Inflammatory macrophage treated with lipopolysaccharide for 4 hours (primary cell): Measurements from ENCODE around the gene RAB3B.
"Not testable (repeated sequence)": the region's sequence is repeated elsewhere in the genome, so short reads cannot be mapped to it uniquely, and the experiment has no call there.

Experiments used
- DNase-seq: peaks from one replicate; pipeline ENCODE4 v3.0.0-alpha.2; 2020

The RAB3B gene

DNA sequence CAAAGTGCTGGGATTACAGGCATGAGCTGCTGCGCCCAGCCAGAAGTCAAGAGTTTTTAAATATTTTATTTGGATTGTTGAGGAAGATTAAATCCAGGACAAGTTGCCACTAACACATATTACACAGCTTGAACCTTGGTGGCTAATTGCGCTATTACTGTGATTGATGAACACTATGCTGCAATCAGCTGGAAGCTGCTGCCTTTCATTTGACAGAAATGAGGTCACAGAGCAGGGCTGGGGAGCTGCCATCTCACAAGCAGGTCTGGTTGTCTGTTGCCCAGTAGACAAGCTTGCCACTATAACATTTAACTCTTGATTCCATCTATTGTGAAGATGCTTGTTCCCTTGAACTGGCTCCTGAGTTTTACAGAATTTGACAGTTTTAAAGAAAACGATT is 74.5 kb downstream of the RAB3B start:
- no peak for DNase-seq

DNA sequence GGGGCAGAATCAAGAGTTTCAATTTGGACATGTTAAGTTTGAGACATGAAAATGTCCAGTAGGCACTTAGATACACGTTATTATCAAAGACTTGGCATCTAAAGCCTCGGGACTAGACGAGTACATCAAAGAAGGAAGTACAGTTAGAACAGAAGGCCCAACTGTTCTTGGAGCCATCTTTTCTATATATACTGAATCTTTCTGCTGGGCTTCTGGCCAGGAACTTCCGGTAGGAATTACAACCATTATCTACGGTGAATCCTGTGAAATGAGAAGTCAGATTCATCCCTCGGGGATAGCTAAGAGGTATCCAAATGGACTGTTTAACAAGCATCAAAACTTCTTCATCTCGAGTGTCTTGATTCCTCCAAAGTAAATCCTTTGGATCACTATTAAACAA is 77.6 kb downstream of the RAB3B start:
- no peak for DNase-seq

DNA sequence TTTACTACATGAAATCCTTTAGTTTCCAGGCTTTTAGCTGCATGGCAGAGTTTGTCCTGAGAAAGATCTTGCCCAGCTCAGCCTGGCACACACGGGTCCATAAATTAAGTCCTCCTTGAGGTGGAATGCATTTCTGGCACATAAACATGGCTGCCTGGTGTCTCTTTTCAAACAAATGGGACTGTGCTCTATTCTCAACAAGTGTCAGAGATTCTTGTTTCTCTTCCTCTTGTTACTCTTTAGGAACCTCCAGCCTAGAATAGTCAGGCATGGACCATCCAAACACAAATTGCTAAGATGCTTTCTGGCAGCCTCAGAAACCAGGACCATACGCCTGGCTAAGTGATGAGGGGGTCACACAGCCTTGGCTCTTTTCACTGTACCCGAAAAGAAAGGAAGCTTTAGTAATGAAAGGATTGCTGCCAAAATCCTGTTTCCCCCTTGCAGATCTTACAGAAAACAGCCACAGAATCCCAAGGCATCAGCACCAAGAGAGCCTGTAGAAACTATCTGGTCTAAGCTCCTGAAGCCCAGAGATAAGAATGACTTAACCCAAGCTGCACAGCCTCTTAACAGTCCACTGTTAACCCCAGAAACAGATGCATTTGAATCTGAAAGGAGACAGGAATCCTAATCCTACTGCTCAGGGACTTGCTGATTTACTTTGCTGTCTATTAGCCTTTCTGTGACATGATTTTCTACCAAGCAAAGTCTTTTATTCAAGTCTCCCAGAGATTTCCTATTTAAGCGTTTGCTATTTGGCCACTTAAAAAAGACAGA is 80.1 kb downstream of the RAB3B start:
- no peak for DNase-seq

DNA sequence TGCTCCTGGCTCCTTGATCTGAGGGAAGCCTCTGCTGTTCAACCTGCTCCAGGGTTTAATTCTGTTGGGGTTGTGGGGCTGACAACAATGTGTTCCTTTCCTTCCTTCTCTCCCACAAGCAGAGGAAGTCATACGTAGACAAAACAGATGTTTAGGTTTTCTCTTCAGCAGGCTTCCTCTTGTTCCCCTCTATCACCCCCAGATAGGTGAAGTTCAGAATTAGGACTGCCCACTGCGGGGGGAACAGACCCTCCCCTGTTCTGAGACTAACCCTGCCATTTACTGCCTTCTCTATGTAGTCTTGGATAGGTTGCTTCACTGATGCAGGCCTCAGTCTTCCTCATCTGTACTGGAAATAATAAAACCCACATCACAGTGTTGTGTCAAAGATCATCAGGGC is 82.0 kb downstream of the RAB3B start:
- DNase-seq = no peak

DNA sequence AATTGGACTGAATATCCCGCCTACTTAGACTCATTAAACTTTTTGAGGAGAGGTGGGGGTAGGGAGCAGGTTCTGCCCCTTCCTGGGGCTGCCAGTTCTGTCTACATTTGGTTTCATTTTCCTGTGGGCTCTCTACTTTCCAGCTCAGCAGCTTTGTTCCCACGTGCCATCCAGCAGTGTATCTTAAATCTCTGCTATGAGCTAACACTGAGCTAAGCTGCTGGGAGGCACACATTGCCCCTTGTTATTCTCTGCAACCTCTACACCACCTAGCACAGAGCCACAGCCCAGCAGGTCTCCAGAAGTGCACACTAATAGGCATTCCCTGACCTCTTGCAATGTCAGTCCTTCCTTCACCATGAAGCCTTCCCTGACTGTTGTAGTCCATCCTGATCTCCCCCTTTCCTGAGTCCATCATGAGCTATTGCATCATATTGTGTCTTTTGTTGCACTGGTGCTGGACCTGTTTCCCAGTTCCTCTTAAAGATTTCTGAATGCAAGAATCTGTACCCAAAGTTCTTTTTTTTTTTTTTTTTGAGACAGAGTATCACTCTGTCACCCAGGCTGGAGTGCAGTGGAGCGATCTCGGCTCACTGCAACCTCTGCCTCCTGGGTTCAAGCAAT is 83.3 kb downstream of the RAB3B start:
- no peak for DNase-seq

DNA sequence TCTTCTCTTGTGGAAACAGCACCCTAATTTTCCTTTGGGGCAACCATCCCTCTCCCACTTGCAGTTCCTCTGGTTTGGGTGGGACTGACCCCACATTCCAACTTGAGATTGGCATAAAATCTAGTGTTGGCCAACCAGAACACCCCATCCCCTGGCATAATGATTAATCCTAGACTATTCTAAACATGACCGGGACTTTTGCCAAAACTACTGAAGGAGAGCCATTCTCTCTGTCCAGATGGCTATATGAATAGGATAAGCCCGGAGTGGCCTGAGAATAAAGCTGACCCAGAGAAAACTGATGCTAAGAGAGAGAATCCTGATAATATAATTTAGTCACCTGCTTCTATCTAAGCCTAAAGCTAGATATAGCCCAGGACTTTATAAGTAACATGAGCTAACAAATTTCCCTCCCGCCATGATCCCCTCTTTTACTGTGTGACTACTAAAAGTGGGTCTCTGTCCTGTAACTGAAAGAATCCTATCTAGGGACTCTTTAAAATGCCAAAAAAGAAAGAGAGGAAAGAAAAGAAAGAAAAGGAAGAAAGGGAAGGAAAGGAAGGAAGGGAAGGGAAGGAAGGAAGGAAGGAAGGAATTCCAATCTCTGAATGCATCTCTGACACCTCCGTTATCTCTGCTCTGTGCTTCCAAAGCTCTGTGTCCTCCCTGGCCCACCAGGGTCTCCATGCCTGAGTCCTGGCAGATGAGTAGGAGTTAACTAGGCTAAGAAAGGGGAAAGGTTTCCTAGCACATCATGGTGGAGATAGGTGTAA is 84.0 kb downstream of the RAB3B start:
- no peak for DNase-seq

DNA sequence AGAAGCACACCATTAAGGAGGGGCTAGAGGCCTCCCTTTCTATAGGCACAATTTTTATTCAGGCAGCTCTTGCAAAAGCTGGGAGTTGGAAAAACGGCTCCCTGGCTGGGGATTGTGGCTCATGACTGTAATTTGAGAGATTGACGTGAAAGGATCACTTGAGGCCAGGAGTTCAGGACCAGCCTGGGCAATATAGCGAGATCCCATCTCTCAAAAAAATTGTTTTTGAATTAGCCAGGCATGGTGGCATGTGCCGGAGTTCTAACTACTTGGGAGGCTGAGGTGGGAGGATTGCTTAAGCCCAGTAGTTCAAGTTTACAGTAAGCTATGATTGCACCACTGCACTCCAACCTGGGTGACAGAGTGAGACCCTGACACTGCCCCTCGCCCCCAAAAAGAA is 88.0 kb downstream of the RAB3B start:
- no peak for DNase-seq

DNA sequence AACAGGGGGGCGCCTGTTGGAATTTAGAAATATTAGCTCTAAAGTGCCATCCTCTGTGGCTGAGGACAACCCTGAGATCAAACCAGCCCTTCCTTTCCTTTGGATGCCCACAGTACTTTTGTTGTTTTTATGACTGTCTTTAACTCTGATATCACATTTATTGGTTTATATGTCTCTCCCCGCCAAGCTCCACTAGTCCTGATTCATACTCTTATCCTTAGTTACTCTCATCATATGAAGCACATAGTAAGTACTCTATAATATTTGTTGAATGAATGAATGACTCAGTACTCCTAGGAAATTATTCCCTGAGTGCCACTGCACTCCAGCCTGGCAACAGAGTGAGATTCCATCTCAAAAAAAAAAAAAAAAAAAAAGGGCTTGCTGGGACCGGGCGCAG is 89.3 kb downstream of the RAB3B start:
- DNase-seq = no peak

DNA sequence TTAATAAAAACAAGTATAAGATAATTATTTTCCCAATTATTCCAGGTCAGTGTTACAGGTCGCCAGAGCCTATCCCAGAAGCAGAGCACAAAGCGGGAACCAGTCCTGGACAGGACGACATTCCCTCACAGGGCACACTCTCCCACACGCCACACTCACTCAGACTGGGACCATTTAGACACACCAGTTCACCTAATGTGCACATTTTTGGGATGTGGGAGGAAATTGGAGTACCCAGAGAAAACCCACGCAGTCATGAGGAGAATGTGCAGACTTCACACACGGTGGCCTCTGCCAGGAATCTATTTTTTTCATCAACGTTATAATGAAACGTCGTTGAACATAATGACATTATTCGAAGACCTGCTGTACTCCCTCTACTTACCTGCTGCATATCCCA is 91.5 kb downstream of the RAB3B start:
- DNase-seq = no peak

DNA sequence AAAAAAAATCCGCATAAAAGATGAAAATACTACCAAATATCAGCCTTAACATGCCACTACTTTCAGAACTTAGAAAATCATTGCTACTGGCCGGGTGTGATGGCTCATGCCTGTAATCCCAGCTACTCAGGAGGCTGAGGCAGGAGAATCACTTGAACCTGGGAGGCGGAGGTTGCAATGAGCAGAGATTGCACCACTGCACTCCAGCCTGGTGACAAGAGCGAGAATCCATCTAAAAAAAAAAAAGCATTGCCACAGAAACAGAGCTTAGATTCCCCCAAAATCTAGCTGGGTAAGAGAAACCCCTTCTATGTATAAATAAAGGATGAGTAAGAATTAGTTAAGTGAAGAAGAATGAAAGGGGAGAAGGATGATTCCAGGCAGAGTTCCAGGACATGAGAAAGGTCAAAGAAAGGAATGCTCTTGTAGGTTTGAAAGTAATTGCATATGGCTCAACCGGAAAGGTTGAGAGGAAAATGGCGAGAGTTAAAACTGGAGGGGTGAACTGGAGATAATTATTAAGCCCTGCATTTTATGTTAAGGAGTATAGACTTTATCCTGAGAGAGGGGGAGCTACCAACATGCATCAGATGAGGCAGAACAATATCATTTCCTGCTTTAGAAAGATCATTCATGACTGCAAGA is 92.3 kb downstream of the RAB3B start:
- no peak for DNase-seq

DNA sequence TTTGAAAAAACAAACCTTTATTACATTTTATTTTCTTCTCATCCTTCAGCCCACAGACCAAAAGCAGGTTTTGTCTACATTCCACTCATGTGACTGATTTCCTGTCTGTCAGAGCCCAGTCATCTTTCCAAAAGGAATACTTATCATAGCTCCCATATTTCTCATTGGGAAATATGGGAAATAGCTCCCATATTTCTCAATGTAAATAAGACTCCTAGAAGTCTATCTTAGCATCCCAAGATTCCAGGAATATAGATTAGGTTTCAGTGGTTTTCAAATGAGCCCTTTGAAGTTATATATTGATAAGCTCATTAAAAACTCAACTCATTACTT is 92.8 kb downstream of the RAB3B start:
- DNase-seq = no peak

DNA sequence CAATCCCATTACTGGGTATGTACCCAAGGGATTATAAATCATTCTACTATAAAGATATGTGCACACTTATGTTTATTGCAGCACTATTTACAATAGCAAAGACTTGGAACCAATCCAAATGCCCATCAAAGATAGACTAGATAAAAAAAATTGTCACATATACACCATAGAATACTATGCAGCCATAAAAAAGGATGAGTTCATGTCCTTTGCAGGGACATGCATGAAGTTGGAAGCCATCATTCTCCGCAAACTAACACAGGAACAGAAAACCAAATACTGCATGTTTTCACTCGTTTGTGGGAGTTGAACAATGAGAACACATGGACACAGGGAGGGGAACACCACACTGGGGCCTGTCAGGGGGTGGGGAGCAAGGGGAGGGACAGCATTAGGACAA is 95.8 kb downstream of the RAB3B start:
- not testable (repeated sequence) for DNase-seq

DNA sequence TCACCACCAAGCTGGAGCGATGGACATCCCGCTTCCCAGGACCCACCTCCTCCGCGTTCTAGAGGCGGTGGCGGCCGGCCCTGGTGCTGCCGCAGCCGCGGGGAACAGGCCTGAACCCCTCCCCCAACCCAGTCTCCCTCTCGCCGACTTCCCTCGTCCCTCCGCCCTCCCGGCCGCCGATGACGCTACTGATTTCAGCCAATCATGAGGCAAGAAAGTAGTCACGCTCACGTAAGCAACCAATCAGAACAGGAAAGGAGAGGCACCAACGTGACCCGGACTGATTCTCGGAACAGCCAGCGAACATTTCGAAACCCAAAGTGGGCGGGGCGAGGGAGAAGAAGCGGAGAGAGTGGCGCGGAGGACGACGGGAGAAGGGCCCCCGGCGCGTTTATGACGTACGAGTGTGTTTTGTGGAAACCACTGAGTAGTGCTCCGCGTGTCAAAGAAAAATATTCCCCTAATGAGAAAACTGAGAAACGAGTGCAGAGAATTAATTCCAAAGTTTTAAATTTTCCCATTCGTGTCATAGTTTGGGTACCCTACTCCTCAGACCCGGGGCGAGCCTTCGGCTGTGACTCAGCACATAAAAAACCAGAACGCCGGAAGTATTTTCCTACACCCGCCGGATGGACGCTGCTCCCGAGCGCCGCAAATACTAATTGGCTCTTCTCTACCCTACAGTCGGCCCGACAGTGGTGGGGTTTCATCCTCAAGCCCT is 111.7 kb downstream of the RAB3B start, which contains the start of gene NRDC:
NRDC (minus strand) TSS at position 112 of the 721 bp plus-strand sequence. CDS start 112 bp downstream, outside the sequence.
- DNase-seq = peak; percentile 100

DNA sequence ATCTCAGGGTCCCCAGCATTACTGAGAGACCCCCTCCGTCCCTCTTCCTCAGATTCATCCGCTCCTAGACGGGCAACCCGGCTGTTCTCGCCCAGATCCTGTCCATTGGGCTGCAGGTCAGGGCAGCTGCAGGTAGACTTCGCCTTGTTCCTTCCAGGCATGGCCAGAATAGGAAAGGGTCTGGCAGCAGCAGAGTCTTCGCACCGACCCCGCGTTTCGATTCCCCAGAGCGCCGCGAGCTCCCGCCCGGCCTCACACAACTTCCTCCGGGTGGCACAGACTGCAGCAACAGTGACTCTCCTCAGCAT is 112.2 kb downstream of the RAB3B start:
- no peak for DNase-seq

DNA sequence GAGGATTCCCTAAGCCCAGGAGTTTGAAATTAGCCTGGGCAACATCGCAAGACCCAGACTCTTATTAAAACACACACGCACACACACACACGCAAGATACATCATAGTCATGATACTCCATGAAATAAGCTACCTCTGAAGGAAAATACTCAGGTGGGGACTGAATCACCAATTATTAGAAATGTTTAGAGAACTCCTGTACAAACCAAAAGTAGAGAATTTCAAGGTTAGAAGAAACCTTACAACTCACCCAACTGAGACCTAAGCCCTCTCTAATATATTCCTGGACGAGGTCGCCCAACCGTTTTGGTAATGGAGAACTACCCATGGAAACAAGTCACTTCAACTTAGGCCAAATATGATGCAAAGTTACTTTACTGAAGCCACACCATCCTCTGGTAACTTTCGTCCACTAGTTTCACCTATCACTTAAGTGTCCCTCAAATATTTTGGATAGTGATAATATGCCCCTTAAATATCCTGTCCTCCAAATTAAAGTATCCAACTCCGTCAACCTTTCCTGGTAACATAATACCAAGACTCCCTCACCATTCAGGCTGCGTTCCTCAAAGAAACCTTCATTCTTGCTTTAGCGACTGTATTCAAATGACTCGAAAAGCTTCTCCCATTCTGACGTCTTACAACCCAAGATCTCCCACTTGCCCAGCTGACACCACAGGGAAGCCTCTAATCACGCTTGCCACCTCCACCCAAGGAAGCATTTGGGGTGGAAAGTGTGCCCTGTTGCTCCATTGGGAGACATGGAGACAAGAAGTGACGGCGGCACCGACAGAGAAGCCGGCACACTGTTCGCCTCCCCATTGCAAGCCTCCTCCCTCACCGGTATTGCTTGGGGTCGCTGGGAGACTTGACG is 112.8 kb downstream of the RAB3B start:
- DNase-seq = peak; percentile 74

DNA sequence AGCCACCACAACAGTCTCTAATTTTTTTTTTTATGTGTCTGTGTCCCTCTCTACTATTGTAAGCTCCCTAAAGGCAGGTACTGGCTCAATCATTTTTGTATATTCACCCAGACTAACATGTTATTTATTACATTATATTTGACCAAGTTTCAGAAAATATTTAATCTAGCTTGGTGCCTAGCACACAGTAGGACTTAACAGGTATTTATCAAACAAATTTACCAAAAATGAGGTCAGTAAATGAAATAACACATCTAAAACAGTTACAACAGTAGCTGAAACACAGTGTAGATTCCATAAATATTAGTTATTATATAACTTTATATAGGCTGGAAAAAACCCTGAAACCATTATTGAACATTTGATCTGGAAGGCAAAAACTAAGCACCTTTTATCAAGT is 114.7 kb downstream of the RAB3B start:
- no peak for DNase-seq

DNA sequence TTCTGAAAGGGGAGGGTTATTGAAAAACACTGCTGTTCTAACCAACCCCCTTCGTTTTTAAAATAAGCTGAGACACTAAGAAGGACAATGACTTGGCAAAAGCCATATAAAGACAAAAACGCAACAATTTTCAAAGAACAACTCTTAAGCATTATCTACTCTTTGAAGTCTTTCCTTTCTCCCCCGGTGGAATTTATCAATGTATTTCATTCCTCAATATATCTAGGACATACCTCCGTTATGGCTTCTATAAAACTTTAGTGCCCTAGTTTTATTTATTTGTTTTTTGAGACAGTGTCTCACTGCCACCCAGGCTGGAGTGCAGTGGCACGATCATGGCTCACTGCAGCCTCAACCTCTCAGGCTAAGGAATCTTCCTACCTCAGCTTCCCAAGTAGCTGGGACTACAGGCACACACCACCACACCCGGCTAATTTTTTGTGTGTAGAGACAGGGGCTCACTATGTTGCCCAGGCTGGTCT is 115.2 kb downstream of the RAB3B start:
- no peak for DNase-seq

DNA sequence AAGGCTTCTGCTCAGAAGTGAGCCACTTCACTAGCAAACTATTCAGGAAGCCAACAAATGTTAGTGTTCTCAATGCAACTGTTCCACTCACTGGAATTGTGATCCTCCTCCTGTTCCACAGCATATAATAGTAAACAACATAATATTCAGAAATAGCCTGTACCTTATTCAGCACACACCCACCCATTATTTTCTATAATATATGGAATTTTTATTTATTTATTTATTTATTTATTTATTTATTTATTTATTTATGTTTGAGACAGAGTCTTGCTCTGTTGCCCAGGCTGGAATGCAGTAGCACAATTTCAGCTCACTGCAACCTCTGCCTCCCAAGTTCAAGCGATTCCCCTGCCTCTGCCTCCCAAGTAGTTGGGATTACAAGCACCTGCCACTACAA is 117.2 kb downstream of the RAB3B start:
- DNase-seq = not testable (repeated sequence)

DNA sequence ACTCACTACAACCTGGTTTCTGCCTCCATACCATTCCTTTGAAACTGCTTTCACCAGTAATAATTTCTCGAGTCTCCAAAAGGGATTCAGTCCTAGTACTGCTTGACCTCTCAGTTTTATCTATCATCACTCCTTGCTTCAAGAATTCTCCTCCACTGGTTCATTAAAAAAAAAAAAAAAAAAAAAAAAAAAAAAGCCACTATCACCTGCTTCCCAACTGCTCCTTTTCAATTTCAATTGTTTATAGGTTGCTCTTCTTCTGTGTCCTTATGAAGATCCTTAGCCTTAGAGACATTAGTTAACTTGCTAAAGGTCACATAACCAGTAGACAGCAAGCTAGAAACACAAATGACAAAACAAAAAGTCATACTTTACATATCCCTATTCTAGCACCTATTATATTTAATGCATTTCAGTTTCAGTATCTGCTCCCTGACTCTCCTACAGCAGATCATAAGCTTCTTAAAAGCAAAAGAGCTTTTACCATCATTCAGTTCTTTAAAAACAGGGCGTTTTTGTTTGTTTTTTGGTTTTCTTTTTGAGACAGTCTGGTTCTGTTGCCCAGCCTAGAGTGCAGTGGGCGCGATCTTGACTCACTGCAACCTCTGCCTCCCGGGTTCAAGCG is 119.0 kb downstream of the RAB3B start:
- peak; percentile 28 for DNase-seq

DNA sequence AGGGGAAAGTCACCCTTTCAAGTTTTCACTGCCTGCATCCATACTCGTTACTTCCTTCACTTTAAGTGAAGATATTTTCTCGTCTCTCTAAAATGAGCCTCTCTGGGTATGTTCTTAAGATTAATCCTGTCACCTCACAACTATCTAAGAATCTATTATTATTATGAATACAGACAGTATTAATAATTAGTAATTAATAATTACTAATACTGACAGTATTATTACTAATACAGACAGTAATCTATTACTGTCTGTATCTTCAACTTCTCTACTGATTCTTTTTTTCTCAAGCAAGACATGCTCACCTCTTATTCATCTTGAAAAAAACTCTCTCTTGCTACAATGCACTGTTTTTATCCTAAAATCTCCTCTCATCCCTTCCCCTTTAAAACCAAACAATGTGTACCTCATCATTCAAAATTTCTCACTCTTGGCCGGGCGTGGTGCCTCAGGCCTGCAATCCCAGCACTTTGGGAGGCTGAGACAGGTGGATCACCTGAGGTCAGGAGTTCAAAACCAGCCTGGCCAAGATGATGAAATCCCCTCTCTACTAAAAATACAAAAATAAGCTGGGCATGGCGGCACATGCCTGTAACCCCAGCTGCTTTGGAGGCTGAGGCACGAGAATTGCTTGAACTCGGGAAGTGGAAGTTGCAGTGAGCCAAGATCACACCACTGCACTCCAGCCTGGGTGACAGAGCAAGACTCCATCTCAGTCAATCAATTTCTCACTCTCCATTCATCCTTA is 119.7 kb downstream of the RAB3B start:
- DNase-seq = no peak
